GM12872 (cell line): ENCODE results near the gene TMEM256.

Experiments used
- CTCF ChIP-seq: IDR thresholded peaks from 3 replicates; pipeline ENCODE4 v1.5.1; 2011; ENCODE audit warnings: low read depth, mild to moderate bottlenecking, low read length, moderate library complexity; ENCODE audit not compliant: insufficient read depth

Gene TMEM256

GRCh38 chr17:7406235-7406825 is 2.4 kb upstream of the TMEM256 start:
- no peak for TF ChIP-seq CTCF

GRCh38 chr17:7405350-7406234 is 1.7 kb upstream of the TMEM256 start:
- no peak for TF ChIP-seq CTCF

GRCh38 chr17:7404737-7405349 is 946 bp upstream of the TMEM256 start:
- TF ChIP-seq CTCF, result no peak

- TF ChIP-seq CTCF, result no peak
Measured at GRCh38 chr17:7403727-7403976, 245 bp downstream of the TMEM256 start.

- TF ChIP-seq CTCF, result no peak
Measured at GRCh38 chr17:7403043-7403726, 712 bp downstream of the TMEM256 start.

GRCh38 chr17:7398612-7399011 is 5.3 kb downstream of the TMEM256 start:
- TF ChIP-seq CTCF, result no peak

- 0 out of 3 replicates have a peak, but pooled peaks have one; percentile 5 for TF ChIP-seq CTCF
Measured at GRCh38 chr17:7396147-7396546, 7.8 kb downstream of the TMEM256 start.
